ENCODE measurements around the gene LIX1L.

DNA sequence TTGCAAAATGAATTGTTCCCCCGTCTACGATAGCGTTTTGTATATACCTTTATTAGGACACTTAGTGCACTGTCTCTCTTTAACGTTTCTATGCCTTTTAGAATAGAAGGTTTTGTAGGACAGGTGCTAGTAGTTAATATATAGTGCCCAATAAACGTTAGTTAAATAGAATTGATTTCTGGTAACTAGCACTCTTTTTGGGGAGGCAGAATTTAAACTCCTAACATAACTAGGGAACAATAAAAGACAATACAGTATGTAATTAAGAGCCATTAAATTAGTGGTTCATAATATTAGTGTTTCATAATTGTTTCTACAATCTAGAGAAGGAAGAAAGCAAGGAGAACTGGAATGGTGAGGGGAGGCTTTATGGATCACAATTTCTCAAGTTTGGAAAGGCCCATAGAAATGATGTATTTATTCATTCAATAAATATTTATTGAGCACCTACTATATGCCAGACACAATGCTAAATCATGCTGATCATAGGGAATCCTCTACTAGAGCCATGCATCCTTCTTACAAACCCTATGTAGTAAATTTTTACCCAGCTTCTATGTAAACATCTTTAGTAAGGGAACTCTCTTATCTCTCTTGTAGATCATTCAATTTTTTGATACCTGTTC is 7.4 kb upstream of the LIX1L start:
- TF ChIP-seq CTCF (conservative IDR thresholded peaks at IDR 0.05; ENCODE audit: low read length) (no peak), EZH2phosphoT487 (IDR thresholded peaks at IDR 0.05; ENCODE audit: borderline replicate concordance, low read depth, low read length) (no peak)

Measured in OCI-LY7 (cell line).